Measurements from ENCODE around the gene SUSD1. TPM values are rescaled to one million over a fixed set of nuclear protein-coding genes. Genes with fewer than 3 reads are reported as not detected.
"Not testable (repeated sequence)": the region's sequence is repeated elsewhere in the genome, so short reads cannot be mapped to it uniquely, and the experiment has no call there.

The SUSD1 gene
- total and polyA plus RNA-seq, 2 donors (not counting 1 experiment from before 2014, with no cell fraction given): 5.7 to 7.5 TPM

- Histone ChIP-seq H3K9me3 (ENCODE audit: control extremely low read depth in 1 of 3, control insufficient read depth in 2 of 3, insufficient read depth in 1 of 3, low read length in 2 of 3) (peaks cover 0 to 6% (median 4%) of the 10 kb centered on the region in 3 donors), H3K9ac (ENCODE audit: low read length) (no peak overlapping the region), H3K79me2 (ENCODE audit: control insufficient read depth, insufficient read depth, low read length) (no peaks in the 10 kb centered on the region), H4K20me1 (ENCODE audit: control insufficient read depth, insufficient read depth, low read length, poor library complexity, severe bottlenecking) (no peaks in the 10 kb centered on the region), H3K4me3 (ENCODE audit: control extremely low read depth in 1 of 5, extremely low read depth in 1 of 5, insufficient read depth in 1 of 5, low read depth in 2 of 5, low read length in 4 of 5) (no peak overlapping the region), H3K27me3 (replicated peaks in 1 of 4; ENCODE audit: control extremely low read depth in 1 of 4, control insufficient read depth in 3 of 4, insufficient read depth in 4 of 4, low read length in 3 of 4) (no peaks in the 10 kb centered on the region), H3K36me3 (replicated peaks in 1 of 2; ENCODE audit: control extremely low read depth in 1 of 2, control insufficient read depth in 1 of 2, extremely low read depth in 1 of 2, insufficient read depth in 2 of 2, low read length in 1 of 2) (no peaks in the 10 kb centered on the region), H3K4me2 (replicated peaks; ENCODE audit: low read depth, low read length, poor library complexity, severe bottlenecking) (no peak overlapping the region), H3K4me1 (ENCODE audit: control insufficient read depth in 2 of 2, insufficient read depth in 2 of 2, low read length in 2 of 2) (peaks cover 6 to 10% of the 10 kb centered on the region in 2 donors), H2AFZ (ENCODE audit: insufficient read depth, low read depth, low read length, poor library complexity, severe bottlenecking) (no peak overlapping the region), H3K27ac (ENCODE audit: low read length in 2 of 2) (no peak overlapping the region)
- POLR2A ChIA-PET: no interaction called here
- Mint-ChIP-seq H3K4me1 (peaks cover 17% of the 10 kb centered on the region), H3K27ac (no peak overlapping the region), H3K9me3 (ENCODE audit: insufficient read depth) (no peaks in the 10 kb centered on the region), H3K4me3 (no peak overlapping the region), H3K27me3 (no peaks in the 10 kb centered on the region)
- intact Hi-C loops (cut with micrococcal nuclease): no loop called here
- no peak for ATAC-seq (ENCODE audit: low read depth)
- 78% methylated on average over 1 of the region's 2 CpGs for WGBS (ENCODE audit: insufficient coverage)
- TF ChIP-seq CTCF (IDR thresholded peaks at IDR 0.05) (no peak), EZH2 (IDR thresholded peaks at IDR 0.05; ENCODE audit: borderline replicate concordance, insufficient read depth, low read depth, low read length, poor library complexity, severe bottlenecking) (no peak)
- DNase-seq: no peak
- CTCF ChIA-PET: no interaction called here
Measured at GRCh38 chr9:112130347-112130746, 44.8 kb downstream of the SUSD1 start.

GRCh38 chr9:112129246-112129645 lies 45.9 kb downstream of the SUSD1 start:
- intact Hi-C loops (cut with micrococcal nuclease): no loop called here
- TF ChIP-seq CTCF (IDR thresholded peaks at IDR 0.05) (no peak), EZH2 (IDR thresholded peaks at IDR 0.05; ENCODE audit: borderline replicate concordance, insufficient read depth, low read depth, low read length, poor library complexity, severe bottlenecking) (no peak)
- ChIA-PET POLR2A (no interaction called here), CTCF (interaction anchor here (1.1 kb wide), 1 partner anchor 16 kb away, joined by 3 read pairs; no protein-coding TSS in a partner anchor)
- H3K9me3 Mint-ChIP-seq (ENCODE audit: insufficient read depth): no peaks in the 10 kb centered on the region
- no peak overlapping the region for H3K4me3 Mint-ChIP-seq
- H3K27ac ChIP-seq (ENCODE audit: low read length in 2 of 2): no peak overlapping the region
- H2AFZ ChIP-seq (ENCODE audit: insufficient read depth, low read depth, low read length, poor library complexity, severe bottlenecking): no peak overlapping the region
- H3K79me2 ChIP-seq (ENCODE audit: control insufficient read depth, insufficient read depth, low read length): no peaks in the 10 kb centered on the region
- no peak overlapping the region for H3K27ac Mint-ChIP-seq
- no peak for DNase-seq
- H4K20me1 ChIP-seq (ENCODE audit: control insufficient read depth, insufficient read depth, low read length, poor library complexity, severe bottlenecking): no peaks in the 10 kb centered on the region
- H3K36me3 ChIP-seq (replicated peaks in 1 of 2; ENCODE audit: control extremely low read depth in 1 of 2, control insufficient read depth in 1 of 2, extremely low read depth in 1 of 2, insufficient read depth in 2 of 2, low read length in 1 of 2): no peaks in the 10 kb centered on the region
- peaks cover 14% of the 10 kb centered on the region for H3K4me1 Mint-ChIP-seq
- no peak overlapping the region for H3K4me3 ChIP-seq (ENCODE audit: control extremely low read depth in 1 of 5, extremely low read depth in 1 of 5, insufficient read depth in 1 of 5, low read depth in 2 of 5, low read length in 4 of 5)
- no peak overlapping the region for H3K9ac ChIP-seq (ENCODE audit: low read length)
- H3K4me1 ChIP-seq (ENCODE audit: control insufficient read depth in 2 of 2, insufficient read depth in 2 of 2, low read length in 2 of 2): peaks cover 6 to 10% of the 10 kb centered on the region in 2 donors
- H3K27me3 Mint-ChIP-seq: no peaks in the 10 kb centered on the region
- no peaks in the 10 kb centered on the region for H3K27me3 ChIP-seq (replicated peaks in 1 of 4; ENCODE audit: control extremely low read depth in 1 of 4, control insufficient read depth in 3 of 4, insufficient read depth in 4 of 4, low read length in 3 of 4)
- ATAC-seq (ENCODE audit: low read depth): no peak
- H3K4me2 ChIP-seq (replicated peaks; ENCODE audit: low read depth, low read length, poor library complexity, severe bottlenecking): no peak overlapping the region
- WGBS (ENCODE audit: insufficient coverage): 100% methylated on average over 3 of the region's 6 CpGs
- peaks cover 0 to 6% (median 4%) of the 10 kb centered on the region in 3 donors for H3K9me3 ChIP-seq (ENCODE audit: control extremely low read depth in 1 of 3, control insufficient read depth in 2 of 3, insufficient read depth in 1 of 3, low read length in 2 of 3)

- H2AFZ ChIP-seq (ENCODE audit: insufficient read depth, low read depth, low read length, poor library complexity, severe bottlenecking); H3K4me3 Mint-ChIP-seq; H3K27me3 Mint-ChIP-seq; H3K9me3 Mint-ChIP-seq (ENCODE audit: insufficient read depth); H4K20me1 ChIP-seq (ENCODE audit: control insufficient read depth, insufficient read depth, low read length, poor library complexity, severe bottlenecking); H3K9me3 ChIP-seq (ENCODE audit: control extremely low read depth in 1 of 3, control insufficient read depth in 2 of 3, insufficient read depth in 1 of 3, low read length in 2 of 3); H3K27ac ChIP-seq (ENCODE audit: low read length in 2 of 2); H3K4me1 ChIP-seq (ENCODE audit: control insufficient read depth in 2 of 2, insufficient read depth in 2 of 2, low read length in 2 of 2); H3K27ac Mint-ChIP-seq; H3K36me3 ChIP-seq (replicated peaks in 1 of 2; ENCODE audit: control extremely low read depth in 1 of 2, control insufficient read depth in 1 of 2, extremely low read depth in 1 of 2, insufficient read depth in 2 of 2, low read length in 1 of 2); ATAC-seq (ENCODE audit: low read depth); H3K4me3 ChIP-seq (ENCODE audit: control extremely low read depth in 1 of 5, extremely low read depth in 1 of 5, insufficient read depth in 1 of 5, low read depth in 2 of 5, low read length in 4 of 5); H3K27me3 ChIP-seq (replicated peaks in 1 of 4; ENCODE audit: control extremely low read depth in 1 of 4, control insufficient read depth in 3 of 4, insufficient read depth in 4 of 4, low read length in 3 of 4); POLR2A ChIA-PET; H3K79me2 ChIP-seq (ENCODE audit: control insufficient read depth, insufficient read depth, low read length); H3K4me1 Mint-ChIP-seq; intact Hi-C loops (cut with micrococcal nuclease); DNase-seq; H3K9ac ChIP-seq (ENCODE audit: low read length); H3K4me2 ChIP-seq (replicated peaks; ENCODE audit: low read depth, low read length, poor library complexity, severe bottlenecking): not testable (repeated sequence)
- WGBS (ENCODE audit: insufficient coverage): 100% methylated on average over 4 of the region's 5 CpGs
- CTCF ChIA-PET: interaction anchor here (1.1 kb wide), 1 partner anchor 16 kb away, joined by 3 read pairs; no protein-coding TSS in a partner anchor
Measured at GRCh38 chr9:112128399-112128798, 46.7 kb downstream of the SUSD1 start.

Measured in B cell (primary cell).